Right atrium auricular region (tissue), 2 donors: ENCODE data around the gene WDR20. TPM values are rescaled to one million over a fixed set of nuclear protein-coding genes. Genes with fewer than 3 reads are reported as not detected.
"Not testable (repeated sequence)": the region's sequence is repeated elsewhere in the genome, so short reads cannot be mapped to it uniquely, and the experiment has no call there.

Experiments
- DNase-seq: peaks from one replicate; pipeline ENCODE4 v3.0.0-alpha.2; 2019; ENCODE audit warnings: low spot score
- H3K27ac ChIP-seq, 2 donors: fragments of 200-600 bp; sonication (generic); 1 replicate in 1 of 2; 2 replicates in 1 of 2; pipeline ENCODE4 v1.5.1; 2016 to 2019
- H3K27me3 ChIP-seq, 2 donors: fragments of 200-600 bp; sonication (generic); one replicate each; pipeline versions ENCODE4 v1.5.1 to v1.6.0; 2017 to 2019
- H3K36me3 ChIP-seq: fragments of 200-600 bp; sonication (generic); one replicate; pipeline ENCODE4 v1.5.1; 2016
- H3K4me1 ChIP-seq, 2 donors: fragments of 200-600 bp; sonication (generic); one replicate each; pipeline versions ENCODE4 v1.5.1 to v1.6.0; 2017 to 2019
- H3K4me3 ChIP-seq, 2 donors: fragments of 200-600 bp; sonication (generic); 1 replicate in 1 of 2; 2 replicates in 1 of 2; pipeline ENCODE4 v1.5.1; 2017 to 2019; ENCODE audit warnings: mild to moderate bottlenecking in 1 of 2, moderate library complexity in 1 of 2
- H3K9me3 ChIP-seq, 2 donors: fragments of 200-600 bp; sonication (generic); one replicate each; pipeline ENCODE4 v1.5.1; 2019
- CTCF ChIP-seq, 2 donors: fragments of 200-600 bp; sonication (generic); IDR thresholded peaks; one replicate each; pipeline ENCODE4 v1.5.1; 2019; ENCODE audit warnings: antibody characterized with exemption in 2 of 2
- total RNA-seq, 2 donors: library from RNA; depleted of rRNA; stranded (reverse); fragments of >200 nt; gene quantifications; one replicate each; pipeline ENCODE4 v1.1.0, GENCODE V29; 2016

Gene WDR20
- total RNA-seq, 2 donors from 2014 or later = 16.0 to 20.1 TPM

DNA sequence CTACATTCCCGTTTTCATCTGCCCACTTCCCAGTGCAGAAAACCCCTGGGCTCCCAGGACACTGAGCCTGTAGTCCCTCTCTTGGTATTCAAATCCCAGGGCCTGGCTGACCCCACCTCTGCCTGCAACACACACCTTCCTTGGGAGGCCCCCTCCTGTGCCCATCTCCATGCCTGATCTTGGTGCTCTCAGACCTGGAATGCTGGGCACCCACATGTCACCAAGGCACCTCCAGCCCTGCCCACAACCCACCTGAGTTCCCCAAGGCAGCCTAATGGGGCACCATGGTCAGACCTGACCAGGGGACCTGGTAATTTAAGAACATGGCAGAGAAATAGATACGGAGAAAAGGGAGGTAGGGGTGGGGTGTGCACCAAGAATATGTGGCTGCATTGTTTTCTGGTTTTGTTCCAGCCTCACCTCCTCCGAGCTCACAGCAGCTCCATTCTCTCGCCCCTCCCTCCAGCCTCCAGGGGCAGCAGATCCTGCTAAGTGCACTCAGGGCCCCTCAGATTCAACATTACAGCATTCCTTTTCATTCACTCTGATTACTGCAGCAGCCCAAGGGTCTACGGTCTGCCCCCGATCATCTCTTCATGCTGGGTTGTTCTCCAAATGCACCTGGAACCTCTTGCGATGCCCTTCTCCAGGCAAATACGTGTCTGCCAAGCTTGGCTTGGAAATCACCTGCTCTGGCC is 43.7 kb upstream of the WDR20 start:
- Histone ChIP-seq H3K27ac (no peak overlapping the region), H3K4me1 (peaks cover 0 to 4% of the 10 kb centered on the region in 2 donors)

DNA sequence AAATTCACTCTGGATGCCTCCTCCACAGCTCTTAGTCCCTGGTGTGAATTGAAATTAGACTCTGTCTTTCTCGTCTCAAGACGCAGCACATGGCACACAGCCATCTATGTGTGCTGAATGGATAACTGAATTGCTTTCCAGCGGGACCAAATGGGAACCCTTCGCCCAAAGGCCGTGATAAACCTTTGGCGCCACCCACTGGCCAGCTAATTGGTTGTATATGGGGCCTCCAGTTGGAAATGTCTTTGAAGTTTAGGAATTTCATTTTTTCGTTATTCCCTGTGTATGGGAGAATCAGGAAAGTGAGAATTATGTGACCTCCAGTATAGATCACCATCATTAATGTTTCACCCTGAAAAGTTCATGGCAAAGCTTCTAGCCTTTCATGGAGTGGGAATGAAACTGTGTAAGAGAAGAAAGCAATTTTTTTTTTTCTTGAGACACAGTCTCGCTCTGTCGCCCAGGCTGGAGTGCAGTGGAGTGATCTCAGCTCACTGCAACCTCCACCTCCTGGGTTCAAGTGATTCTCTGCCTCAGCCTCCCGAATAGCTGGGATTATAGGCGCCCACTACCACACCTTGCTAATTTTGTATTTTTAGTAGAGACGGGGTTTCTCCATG is 43.0 kb upstream of the WDR20 start:
- H3K27ac ChIP-seq = no peak overlapping the region
- no peak overlapping the region for H3K4me3 ChIP-seq
- H3K27me3 ChIP-seq = no peaks in the 10 kb centered on the region
- no peaks in the 10 kb centered on the region for H3K9me3 ChIP-seq
- peak; percentile 57 to 87 for TF ChIP-seq CTCF (IDR thresholded peaks at IDR 0.05)
- peaks cover 0 to 4% of the 10 kb centered on the region in 2 donors for H3K4me1 ChIP-seq
- DNase-seq = peak; percentile 88
- no peaks in the 10 kb centered on the region for H3K36me3 ChIP-seq

More for the DNA sequence above, 43.7 kb upstream of the WDR20 start:
- DNase-seq = no peak
- no peaks in the 10 kb centered on the region for H3K9me3 ChIP-seq
- no peaks in the 10 kb centered on the region for H3K27me3 ChIP-seq
- TF ChIP-seq CTCF (IDR thresholded peaks at IDR 0.05) = no peak
- H3K4me3 ChIP-seq = no peak overlapping the region
- H3K36me3 ChIP-seq = no peaks in the 10 kb centered on the region

- Histone ChIP-seq H3K36me3 (no peaks in the 10 kb centered on the region), H3K27ac (no peak overlapping the region), H3K4me3 (no peak overlapping the region), H3K4me1 (peaks cover 0 to 4% of the 10 kb centered on the region in 2 donors), H3K27me3 (no peaks in the 10 kb centered on the region), H3K9me3 (no peaks in the 10 kb centered on the region)
- DNase-seq = no peak
- no peak for TF ChIP-seq CTCF (IDR thresholded peaks at IDR 0.05)
These were observed 42.1 kb upstream of the WDR20 start for GRCh38 chr14:102097441-102098135.

- no peak for DNase-seq
- Histone ChIP-seq H3K27me3 (no peaks in the 10 kb centered on the region), H3K36me3 (no peaks in the 10 kb centered on the region), H3K9me3 (no peaks in the 10 kb centered on the region), H3K27ac (no peak overlapping the region), H3K4me3 (no peak overlapping the region), H3K4me1 (no peaks in the 10 kb centered on the region)
- no peak for TF ChIP-seq CTCF (IDR thresholded peaks at IDR 0.05)
These were observed 36.5 kb upstream of the WDR20 start for GRCh38 chr14:102103062-102103695.

DNA sequence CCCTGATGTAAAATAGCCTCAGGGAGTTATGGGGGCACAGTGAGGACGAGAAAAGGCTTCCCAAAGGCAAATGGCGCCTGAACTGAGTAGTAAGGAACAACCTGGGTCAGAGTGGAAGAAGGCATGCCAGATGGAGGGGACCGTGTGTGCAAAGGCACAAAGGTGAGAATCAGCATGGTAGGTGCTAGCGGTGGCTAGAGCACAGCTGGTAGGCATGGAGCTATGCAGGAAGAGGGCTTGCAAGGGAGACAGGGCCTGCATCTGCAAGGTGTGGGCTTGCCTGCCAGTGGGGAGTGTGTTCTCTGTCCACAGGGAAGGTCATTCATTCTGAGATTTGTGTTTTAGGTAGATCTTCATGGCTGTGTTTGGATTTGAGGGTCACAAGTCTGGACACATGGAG is 34.3 kb upstream of the WDR20 start:
- no peak for DNase-seq
- no peak overlapping the region for H3K4me3 ChIP-seq
- no peaks in the 10 kb centered on the region for H3K36me3 ChIP-seq
- H3K27ac ChIP-seq = no peak overlapping the region
- no peak for TF ChIP-seq CTCF (IDR thresholded peaks at IDR 0.05)
- H3K9me3 ChIP-seq = no peaks in the 10 kb centered on the region
- no peaks in the 10 kb centered on the region for H3K4me1 ChIP-seq
- no peaks in the 10 kb centered on the region for H3K27me3 ChIP-seq

DNA sequence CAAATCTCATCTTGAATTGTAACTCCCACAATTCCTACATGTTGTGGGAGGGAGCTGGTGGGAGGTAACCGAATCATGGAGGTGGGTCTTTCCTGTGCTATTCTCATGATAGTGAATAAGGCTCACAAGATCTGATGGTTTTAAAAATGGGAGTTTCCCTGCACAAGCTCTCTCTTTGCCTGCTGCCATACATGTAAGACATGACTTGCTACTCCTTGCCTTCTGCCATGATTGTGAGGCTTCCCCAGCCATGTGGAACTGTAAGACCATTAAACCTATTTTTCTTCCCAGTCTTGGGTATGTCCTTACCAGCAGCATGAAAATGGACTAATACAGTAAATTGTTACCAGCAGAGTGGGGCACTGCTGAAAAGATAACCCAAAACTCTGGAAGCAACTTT is 30.4 kb upstream of the WDR20 start:
- H3K27me3 ChIP-seq, DNase-seq, H3K27ac ChIP-seq, H3K36me3 ChIP-seq, H3K4me1 ChIP-seq, H3K9me3 ChIP-seq, H3K4me3 ChIP-seq: not testable (repeated sequence)
